ENCODE results near the gene CMSS1.
A peak's percentile ranks its signal among the peaks of the same experiment; 100 is the strongest.

CMSS1 gene

GRCh38 chr3:99856437-99857220, 39.0 kb downstream of the CMSS1 start:
- DNase-seq: no peak

GRCh38 chr3:99857278-99857677, 39.6 kb downstream of the CMSS1 start:
- DNase-seq: no peak

DNA sequence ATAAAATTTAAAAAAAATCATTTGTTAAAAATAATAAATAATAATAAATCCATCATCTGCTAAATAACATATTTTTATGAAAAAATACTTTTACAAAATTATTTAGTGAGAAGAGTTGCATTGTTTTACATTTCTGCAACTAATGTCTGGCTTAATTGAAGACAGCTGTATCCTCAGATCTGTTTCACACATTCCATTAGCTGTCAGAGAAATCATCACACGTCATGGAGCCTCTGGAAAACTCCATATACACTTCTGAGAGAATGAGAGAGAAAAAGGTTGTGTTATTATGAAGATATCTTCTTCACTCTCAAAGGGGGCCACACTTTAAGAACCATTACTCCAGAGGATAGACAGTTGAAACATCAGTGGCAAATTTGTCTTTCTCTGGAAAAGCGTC, 40.8 kb downstream of the CMSS1 start:
- no peak for DNase-seq

DNA sequence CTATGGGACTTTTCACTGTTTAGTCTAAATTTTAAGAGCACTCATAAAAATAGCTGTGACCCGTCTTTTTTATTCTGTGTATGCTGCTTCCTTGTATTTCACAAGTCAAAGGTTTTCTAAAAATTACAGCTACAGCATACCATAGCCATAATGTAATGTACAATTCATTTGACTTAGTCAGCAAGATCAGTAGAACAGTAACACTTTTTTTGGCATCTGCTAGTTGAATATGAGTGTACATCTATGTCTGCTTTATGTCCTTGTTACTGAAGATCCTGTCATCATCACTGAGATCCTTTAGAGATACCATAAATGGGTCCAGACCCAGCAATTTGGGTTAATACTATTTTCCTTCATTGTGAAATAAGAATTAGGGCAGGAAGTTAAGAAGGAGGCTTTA, 42.2 kb downstream of the CMSS1 start:
- DNase-seq: no peak

GRCh38 chr3:99861216-99861615, 43.6 kb downstream of the CMSS1 start:
- DNase-seq: no peak

DNA sequence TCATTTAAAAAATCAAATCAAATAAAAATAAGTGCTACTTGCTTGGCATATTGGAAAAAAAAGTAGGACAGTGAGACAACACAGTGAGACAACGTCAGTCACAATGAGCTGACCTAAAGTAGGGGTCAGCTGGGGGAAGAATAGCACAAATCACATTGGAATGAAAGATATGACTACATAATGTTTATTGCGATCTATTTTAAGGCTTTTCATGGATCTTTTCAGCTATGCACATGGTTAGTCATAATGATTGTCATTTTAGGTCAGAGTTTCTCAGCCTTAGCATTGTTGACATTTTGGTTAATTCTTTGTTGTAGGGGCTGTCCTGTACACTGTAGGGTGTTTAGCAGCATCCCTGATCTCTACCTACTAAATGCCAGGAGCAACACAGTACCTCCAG, 44.5 kb downstream of the CMSS1 start:
- DNase-seq: no peak

- no peak for DNase-seq
Observed at GRCh38 chr3:99863002-99863401, 45.3 kb downstream of the CMSS1 start.

GRCh38 chr3:99863588-99863987, 45.9 kb downstream of the CMSS1 start:
- DNase-seq: no peak

DNA sequence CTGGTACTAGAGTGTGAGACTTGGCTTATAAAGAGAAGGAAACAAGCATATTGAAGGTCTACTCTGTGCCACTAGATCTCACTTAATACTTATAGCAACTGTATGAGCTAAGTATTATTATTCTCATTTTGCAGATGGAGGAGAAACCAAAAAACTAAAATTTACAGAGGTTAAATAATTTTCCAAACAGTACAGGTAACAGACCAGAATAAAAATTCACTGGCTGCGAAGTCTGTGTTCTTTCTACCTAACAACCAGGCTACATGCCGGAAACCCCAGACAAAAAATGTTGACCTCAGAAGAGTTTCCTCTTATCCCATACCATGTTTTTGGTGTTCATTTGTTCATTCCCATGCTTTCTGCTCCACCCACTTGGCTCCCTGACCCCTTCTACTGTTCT, 46.6 kb downstream of the CMSS1 start:
- DNase-seq: no peak

GRCh38 chr3:99865321-99865720, 47.7 kb downstream of the CMSS1 start:
- DNase-seq: no peak

- no peak for DNase-seq
Observed at GRCh38 chr3:99866261-99866761, 48.6 kb downstream of the CMSS1 start.

DNA sequence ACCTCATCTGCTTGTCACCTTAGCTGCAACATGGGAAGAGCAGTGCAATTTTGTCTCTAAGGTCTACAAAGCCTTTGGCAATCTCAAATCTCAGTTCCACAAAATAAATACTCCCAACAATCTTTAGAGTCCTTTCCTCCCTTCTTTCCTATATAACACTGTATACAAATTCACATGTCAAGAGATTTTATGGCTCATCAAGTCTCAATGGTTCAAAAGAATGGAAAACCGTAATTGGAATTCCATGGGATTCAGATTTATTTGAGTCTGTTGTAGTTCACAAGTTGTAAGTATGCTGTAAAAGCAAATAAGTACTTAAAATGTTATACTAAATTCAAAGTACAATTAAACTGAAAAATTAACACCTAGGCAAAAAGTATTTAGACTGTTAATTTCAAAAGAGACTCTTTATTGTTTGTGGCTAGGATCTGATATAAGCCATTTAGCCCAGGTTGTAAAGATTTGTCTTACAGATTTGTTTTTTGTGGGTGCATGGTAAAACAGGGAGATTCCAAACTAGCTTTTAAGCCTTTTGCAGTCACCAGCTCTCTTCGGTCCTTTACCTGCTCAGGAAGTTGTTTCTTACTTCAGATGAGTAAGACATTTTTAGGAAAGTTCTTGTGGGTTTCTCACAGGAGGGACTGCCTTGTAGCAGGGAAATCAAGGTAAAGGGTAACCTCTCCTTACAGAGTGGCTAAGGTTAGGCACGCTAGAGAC, 50.1 kb downstream of the CMSS1 start:
- DNase-seq: no peak

- no peak for DNase-seq
Observed at GRCh38 chr3:99868311-99868646, 50.6 kb downstream of the CMSS1 start.

- DNase-seq: no peak
Observed at GRCh38 chr3:99869621-99870020, 52.0 kb downstream of the CMSS1 start.

- no peak for DNase-seq
Observed at GRCh38 chr3:99870712-99871111, 53.0 kb downstream of the CMSS1 start.

- no peak for DNase-seq
Observed at GRCh38 chr3:99871231-99872045, 53.8 kb downstream of the CMSS1 start.

DNA sequence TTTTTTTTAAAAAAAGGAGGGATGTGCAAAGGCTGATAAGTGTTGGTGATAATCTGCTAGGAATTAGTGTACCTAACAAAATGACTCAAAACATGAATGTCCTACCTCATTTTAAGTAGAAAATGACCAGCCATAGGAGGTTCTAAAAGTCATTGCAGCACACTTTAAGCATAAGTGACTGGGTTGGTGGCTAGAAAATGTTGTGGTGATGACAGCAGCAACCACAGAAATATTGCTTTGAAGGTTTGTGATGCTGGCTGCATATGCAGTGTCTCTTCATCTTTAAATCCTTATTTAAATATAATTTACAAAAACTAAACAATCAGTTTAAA, 55.2 kb downstream of the CMSS1 start:
- DNase-seq: no peak

DNA sequence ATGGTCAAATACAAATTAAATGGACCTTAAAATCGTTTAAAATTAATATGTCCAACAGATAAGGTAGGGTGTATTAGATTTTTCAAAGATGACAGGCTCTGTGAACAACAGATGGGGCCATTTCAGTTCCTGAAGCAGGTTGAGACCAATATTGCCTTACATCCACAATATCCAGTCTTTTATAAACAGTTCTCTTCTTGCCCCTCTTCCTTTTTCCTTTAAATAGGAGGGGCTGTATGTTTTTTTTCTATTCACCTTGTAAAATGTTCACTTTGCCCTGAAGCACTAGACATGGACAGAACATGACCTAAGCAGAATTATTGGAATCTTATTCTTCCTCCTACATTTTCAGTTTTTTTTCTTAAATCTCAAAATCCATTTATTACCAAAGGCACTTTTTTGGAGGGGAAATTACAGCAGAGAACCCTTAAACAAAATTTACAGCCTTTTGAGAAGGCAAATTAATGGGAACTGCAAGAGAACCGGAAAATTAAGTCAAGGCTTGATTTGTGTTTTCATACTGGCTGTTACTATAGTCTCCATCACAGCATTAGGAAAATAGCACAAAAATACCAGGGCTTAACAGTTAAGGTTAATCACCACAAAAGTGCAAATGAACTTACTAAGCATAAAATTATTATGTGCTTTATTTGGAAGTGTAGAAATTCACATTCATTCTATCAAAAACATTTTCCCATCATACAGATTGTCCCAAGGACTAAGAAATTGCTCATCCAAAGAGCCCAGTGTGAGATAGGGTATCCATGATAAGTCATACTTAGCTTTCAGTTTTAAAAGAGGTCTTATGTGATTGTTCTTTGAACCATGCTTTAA, 55.8 kb downstream of the CMSS1 start:
- DNase-seq: no peak

DNA sequence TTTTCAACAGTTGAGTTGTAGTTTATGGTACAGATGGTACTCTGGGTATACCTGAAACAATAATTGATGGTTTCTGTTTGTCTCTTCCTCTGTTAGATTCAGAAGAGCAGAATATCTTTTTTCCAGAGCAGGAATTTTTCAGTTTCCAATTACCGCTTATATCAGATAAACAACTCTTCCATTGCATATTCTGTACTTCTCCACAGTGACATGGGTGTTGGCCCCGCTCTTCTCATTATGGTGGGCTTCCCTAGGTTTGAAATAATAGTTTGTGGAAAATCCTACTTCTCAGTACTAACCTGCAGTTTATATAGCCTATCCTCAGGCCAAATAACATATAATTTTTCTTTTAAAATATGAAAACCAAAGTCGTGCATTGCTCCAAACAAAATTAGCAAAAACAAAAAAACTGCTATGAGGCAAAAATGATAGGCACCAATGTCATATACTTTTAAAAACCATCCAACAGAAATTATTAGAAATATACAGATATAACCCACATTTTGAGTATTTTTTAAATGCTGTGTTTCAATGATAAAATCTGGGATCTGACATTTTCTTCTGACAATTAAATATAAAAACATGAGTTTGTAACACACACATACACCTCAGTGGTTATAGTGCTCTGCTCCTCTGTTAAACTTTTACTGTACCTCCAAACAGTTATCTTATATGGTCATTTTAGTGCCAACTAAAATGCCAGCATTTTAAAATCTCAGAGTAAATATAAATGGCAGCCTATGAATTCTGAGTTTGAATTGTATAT, 56.8 kb downstream of the CMSS1 start:
- no peak for DNase-seq

DNA sequence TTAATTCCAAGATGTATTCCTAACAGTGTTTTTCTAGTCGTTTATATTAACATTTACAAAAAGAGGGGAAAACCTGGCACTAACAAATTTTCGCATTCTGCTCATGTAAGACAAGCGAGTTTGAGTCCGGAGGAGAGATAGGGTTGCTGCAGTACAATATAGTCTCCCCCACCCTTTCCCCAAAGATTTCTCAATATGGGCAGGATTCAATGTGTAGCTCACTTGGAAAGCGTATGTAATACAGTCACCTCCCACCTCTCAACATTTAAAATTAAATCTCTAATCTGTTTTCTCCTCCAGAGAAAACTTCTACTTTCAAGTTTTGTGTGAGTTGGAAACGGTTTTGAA, 57.9 kb downstream of the CMSS1 start:
- no peak for DNase-seq

DNA sequence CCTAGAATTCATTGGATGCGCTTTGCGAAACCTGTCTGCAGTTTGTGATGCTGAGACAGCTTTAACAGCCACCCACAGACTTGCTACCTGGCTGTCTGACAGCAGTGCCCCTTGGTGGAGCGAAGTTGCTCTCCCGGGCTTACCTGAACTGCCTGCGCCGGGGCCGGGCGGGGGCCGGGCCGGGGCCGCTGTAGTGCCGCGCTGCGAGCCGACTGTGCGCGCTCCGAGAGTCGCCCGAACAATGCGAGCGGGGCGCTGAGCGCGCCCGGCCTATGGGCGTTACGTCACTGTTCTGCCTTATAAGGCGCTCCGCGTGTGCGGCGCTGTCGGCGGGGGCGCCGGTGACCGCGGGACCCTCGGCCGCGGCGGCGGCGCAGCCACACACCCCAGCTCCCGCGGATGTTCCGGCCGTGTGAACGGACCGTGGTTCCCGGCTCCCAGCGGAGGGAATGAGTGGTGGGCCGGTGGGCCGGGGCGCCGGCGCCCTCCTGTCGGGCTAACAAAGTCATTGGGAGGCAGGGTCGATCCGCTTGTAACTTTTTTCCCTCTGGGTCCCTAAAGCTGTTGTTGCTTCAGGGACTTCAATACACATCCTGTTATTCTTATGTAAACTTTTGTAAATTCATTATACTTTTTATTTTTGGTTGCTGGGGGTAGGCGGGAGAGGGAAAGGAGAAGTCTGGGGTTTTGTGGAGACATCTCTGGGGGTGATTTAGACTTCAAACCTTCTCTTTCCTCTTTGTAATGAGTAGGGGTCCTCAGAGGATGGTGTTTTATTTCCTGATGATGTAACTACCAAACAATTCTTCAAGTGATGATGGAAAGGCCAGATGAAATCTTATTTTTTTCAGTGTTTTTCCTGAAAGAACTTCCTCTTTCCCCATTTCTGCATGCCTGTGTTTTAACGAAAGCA, 58.5 kb downstream of the CMSS1 start:
- DNase-seq: peak; percentile 14 to 41 (median 22)

All from activated CD4-positive, CD25-positive, alpha-beta regulatory T cell (primary cell).